GM19372 (cell line): ENCODE data around the gene MAP3K3.
"Not testable (repeated sequence)": the region's sequence is repeated elsewhere in the genome, so short reads cannot be mapped to it uniquely, and the experiment has no call there.

Experiments used
- ATAC-seq: cut with Tn5 transposase; IDR thresholded peaks from one replicate; pipeline ENCODE4 v1.9.1; 2021; ENCODE audit warnings: mild to moderate bottlenecking, low read depth, moderate library complexity; ENCODE audit not compliant: unreplicated experiment

Gene MAP3K3

GRCh38 chr17:63703556-63704258 is 81.5 kb downstream of the MAP3K3 start:
- no peak for ATAC-seq

GRCh38 chr17:63704259-63704576 is 82.0 kb downstream of the MAP3K3 start:
- ATAC-seq: no peak

GRCh38 chr17:63704836-63705235 is 82.6 kb downstream of the MAP3K3 start:
- no peak for ATAC-seq

DNA sequence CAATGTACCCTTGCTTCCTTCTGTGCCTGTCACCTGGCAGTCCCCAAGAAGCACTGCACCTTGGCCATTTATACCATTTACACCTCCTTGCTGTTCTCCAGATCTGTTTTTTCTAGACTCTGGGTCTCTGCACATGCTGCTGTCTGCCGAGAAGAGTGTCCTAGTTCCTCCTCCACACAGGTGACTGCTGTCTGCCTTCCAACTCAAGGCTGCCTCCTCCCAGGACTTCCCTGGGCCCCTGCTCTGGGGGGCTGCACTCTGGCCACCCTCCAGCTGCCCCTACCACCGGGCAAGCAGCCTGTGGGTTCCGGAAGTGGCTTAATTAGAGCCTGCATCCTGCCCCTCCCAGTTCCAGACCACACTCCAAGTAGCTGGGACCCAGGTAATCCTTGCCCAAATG is 83.4 kb downstream of the MAP3K3 start:
- no peak for ATAC-seq

- no peak for ATAC-seq
These were observed 84.3 kb downstream of the MAP3K3 start for GRCh38 chr17:63706336-63707082.

DNA sequence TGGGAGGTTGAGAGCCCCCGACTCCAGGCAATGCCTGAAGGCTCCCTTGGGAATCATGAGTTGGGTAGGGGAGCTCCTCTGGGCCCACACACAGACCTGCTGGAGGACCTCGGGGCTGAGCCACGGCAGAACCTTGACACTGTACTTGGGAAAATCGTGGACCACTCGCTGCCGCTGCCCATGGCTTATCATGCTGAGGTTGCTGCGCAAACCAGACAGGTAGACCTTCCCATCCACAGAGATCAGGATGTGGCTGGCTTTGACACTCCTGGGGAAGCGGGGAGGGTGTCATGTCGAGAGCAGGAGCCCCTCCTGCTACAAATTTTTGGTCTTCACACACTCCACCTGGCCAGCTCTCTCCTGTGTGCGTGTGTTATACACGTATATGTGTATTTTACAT is 84.9 kb downstream of the MAP3K3 start:
- ATAC-seq: no peak

- ATAC-seq: no peak
These were observed 86.9 kb downstream of the MAP3K3 start for GRCh38 chr17:63709110-63709509.

- ATAC-seq: no peak
These were observed 92.5 kb downstream of the MAP3K3 start for GRCh38 chr17:63714550-63715277.

DNA sequence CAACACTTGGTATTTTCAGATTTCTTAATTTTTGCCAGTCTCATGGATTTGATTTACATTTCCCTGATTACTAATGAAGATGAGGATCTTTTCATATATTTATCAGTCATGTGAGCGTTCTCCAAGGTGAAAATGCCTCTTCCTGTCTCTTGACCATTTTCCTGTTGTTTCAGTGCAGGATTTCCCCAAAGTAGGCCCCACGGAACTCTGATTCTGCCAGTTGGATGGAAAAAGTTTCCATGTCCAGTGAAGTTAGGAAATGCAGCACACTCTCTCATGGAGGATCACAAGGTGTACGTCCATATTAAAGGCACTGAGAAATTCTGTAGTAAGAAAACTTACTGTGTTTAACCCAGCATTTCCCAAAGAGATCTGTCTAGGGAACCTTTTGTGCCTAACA is 94.2 kb downstream of the MAP3K3 start:
- no peak for ATAC-seq

GRCh38 chr17:63718988-63719387 is 96.8 kb downstream of the MAP3K3 start:
- ATAC-seq: no peak

- ATAC-seq: not testable (repeated sequence)
These were observed 98.0 kb downstream of the MAP3K3 start for GRCh38 chr17:63720194-63720593.

GRCh38 chr17:63722403-63722802 is 100.2 kb downstream of the MAP3K3 start:
- no peak for ATAC-seq

DNA sequence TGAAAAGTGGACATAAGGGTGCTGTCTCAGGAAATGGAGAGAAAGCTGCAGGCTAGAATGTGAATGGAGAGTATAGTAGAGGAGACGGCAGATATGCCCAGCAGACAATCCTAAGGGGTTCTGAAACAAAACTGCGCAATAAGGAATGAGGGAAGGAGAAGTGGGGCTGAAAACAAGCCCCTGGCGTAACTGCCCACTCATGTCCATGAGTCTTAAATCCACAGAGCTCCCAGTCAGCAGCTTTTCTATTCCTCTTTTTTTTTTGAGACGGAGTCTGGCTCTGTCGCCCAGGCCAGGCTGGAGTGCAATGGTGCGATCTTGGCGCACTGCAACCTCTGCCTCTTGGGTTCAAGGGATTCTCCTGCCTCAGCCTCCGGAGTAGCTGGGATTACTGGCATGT is 113.5 kb downstream of the MAP3K3 start:
- no peak for ATAC-seq

GRCh38 chr17:63740464-63741142 is 118.4 kb downstream of the MAP3K3 start:
- no peak for ATAC-seq

GRCh38 chr17:63741143-63741407 is 118.9 kb downstream of the MAP3K3 start:
- peak; percentile 15 for ATAC-seq

GRCh38 chr17:63741408-63742173 is 119.4 kb downstream of the MAP3K3 start, which contains the start of gene STRADA:
Gene STRADA, minus strand, starts transcription at chr17:63741799. Its CDS starts 13,430 bp downstream, at chr17:63728369.
- peak; percentile 89 for ATAC-seq
